GM21825 (cell line): ENCODE data around the gene C6orf62.
"Not testable (repeated sequence)": the region's sequence is repeated elsewhere in the genome, so short reads cannot be mapped to it uniquely, and the experiment has no call there.

Experiments
- ATAC-seq: cut with Tn5 transposase; IDR thresholded peaks from one replicate; pipeline ENCODE4 v1.9.1; 2021; ENCODE audit warnings: mild to moderate bottlenecking, moderate library complexity; ENCODE audit not compliant: unreplicated experiment

Gene C6orf62

GRCh38 chr6:24719125-24719971 is at the start of gene C6orf62:
C6orf62 (minus strand) TSS chr6:24719154; CDS start chr6:24718668, 486 bp downstream.
- peak; percentile 15 for ATAC-seq

DNA sequence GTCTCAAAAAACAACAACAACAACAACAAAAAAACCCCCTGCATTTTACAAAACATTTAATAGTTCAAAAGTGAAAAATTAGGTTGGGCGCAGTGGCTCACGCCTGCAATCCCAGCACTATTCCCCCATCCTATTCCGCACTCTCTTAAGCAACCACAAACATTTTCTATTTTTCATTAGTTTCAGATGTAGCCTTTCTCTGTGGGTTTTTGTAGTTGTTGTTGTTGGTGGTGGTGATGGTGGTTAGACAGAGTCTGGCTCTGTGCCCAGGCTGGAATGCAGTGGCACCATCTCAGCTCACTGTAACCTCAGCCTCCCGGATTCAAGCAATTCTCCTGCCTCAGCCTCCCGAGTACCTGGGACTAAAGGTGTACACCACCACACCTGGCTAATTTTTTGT is 49.4 kb upstream of the C6orf62 start:
- no peak for ATAC-seq

GRCh38 chr6:24766680-24767462 is 47.9 kb upstream of the C6orf62 start:
- no peak for ATAC-seq

GRCh38 chr6:24765968-24766367 is 47.0 kb upstream of the C6orf62 start:
- ATAC-seq, result not testable (repeated sequence)

DNA sequence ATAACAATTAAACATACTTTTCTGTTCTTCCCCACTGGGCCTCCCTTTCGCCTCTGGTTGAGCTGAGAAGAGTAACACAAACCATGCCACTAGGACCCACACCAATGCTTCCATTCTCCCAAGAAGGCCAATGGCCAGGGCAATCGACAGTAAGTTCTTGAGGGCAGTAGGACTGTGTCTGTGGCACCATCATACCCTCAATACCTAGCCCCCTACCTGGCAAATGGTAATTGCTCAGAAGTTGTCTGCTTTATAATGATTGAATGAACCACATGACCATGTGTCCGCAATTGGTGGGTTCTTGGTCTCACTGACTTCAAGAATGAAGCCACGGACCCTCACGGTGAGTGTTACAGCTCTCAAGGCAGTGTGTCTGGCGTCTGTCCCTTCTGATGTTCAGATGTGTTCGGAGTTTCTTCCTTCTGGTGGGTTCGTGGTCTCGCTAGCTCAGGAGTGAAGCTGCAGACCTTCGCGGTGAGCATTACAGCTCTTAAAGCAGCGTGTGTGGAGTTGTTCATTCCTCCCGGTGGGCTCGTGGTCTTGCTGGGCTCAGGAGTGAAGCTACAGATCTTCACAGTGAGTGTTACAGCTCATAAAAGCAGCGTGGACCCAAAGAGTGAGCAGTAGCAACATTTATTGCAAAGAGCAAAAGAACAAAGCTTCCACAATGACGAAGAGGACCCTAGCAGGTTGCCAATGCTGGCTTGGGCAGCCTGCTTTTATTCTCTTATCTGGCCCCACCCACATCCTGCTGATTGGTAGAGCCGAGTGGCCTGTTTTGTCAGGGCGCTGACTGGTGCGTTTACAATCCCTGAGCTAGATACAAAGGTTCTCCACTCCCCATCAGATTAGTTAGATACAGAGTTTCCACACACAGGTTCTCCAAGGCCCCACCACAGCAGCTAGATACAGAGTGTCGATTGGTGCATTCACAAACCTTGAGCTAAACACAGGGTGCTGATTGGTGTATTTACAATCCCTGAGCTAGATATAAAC is 46.2 kb upstream of the C6orf62 start:
- not testable (repeated sequence) for ATAC-seq

- ATAC-seq, result no peak
These were observed 44.6 kb upstream of the C6orf62 start for GRCh38 chr6:24763578-24763977.

DNA sequence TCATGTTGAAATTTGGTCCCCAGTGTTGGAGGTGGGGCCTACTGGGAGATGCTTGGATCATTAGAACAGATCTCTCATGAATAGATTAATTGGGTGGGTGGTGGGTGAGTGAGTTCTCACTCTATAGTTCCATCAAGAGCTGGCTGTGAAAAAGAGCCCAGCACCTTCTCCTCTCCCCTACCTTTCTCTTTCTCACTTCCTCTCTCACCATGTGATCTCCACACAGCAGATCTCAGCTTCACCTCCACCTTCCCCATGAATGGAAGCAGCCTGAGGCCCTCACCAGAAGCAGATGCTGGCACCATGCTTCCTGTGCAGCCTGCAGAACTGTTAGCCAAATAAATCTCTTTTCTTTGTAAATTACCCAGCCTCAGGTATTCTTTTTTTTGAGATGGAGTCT is 42.9 kb upstream of the C6orf62 start:
- no peak for ATAC-seq

- no peak for ATAC-seq
These were observed 42.4 kb upstream of the C6orf62 start for GRCh38 chr6:24761193-24761835.

DNA sequence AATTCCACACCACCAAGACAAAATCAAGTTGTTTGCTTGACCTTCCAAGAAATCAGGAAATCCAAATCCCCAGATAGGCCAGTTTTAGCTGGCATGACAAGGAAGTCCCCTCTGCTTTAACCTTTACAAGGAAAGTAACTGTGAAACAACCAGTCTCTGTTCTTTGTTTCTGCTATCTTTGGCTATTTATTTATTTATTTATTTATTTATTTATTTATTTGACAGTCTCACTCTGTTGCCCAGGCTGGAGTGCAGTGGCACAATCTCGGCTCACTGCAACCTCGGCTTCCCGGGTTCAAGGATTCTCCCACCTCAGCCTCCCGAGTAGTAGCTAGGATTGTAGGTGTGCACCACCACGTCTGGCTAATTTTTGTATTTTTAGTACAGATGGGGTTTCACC is 41.3 kb upstream of the C6orf62 start:
- ATAC-seq, result no peak

- ATAC-seq, result no peak
These were observed 40.8 kb upstream of the C6orf62 start for GRCh38 chr6:24759718-24760117.

DNA sequence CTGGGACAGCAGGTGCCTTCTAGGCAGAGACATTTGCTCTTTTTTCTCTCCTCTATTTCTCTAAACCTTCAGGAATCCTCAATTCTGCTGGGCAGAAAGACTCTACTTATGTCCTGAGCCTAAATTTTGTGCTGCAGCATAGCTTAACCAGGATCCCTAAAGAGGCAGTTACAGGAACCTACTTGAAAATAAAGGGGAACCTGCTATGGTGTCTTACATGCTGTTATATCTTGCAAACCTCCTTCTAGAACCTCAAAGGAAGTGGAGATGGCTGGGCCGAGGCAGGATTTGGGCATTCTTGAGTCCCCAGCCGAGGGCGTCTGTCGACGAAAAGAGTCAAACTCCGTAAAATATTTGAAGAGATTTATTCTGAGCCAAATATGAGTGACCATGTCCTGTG is 38.7 kb upstream of the C6orf62 start:
- ATAC-seq, result no peak

GRCh38 chr6:24755279-24755678 is 36.3 kb upstream of the C6orf62 start:
- no peak for ATAC-seq

DNA sequence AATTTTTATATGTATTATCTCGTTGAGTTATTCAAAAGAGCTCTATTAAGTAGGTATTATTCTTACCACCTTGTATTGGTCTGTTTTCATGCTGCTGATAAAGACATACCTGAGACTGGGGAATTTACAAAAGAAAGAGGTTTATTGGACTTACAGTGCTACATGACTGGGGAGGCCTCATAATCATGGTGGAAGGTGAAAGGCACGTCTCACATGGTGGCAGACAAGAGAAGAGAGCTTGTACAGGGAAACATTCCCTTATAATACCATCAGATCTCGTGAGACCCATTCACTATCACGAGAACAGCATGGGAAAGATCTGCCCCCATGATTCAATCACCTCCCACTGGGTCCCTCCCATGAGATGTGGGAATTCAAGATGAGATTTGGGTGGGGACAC is 35.4 kb upstream of the C6orf62 start:
- not testable (repeated sequence) for ATAC-seq

GRCh38 chr6:24753545-24753944 is 34.6 kb upstream of the C6orf62 start:
- ATAC-seq, result no peak

- ATAC-seq, result no peak
These were observed 34.1 kb upstream of the C6orf62 start for GRCh38 chr6:24752917-24753492.

DNA sequence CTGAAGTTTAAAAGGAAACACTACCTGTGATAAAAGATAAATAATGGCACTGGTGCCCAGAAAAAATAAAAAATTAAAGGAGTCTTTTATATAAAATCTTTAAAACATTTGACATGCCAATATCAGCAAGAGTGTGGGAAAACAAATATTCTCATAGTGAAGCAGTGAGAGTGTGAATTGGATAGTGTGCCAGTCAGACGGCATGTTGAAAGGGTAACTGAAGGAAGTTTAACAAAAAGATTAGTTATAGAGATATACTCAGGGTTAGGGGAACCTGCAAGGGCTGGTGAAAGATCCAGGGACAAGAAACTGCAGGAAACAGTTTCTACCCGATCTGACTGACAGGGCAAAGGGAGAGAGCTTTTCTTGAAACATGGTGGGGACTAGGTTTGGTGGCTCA is 33.5 kb upstream of the C6orf62 start:
- no peak for ATAC-seq

GRCh38 chr6:24750878-24751277 is 31.9 kb upstream of the C6orf62 start:
- ATAC-seq, result not testable (repeated sequence)

DNA sequence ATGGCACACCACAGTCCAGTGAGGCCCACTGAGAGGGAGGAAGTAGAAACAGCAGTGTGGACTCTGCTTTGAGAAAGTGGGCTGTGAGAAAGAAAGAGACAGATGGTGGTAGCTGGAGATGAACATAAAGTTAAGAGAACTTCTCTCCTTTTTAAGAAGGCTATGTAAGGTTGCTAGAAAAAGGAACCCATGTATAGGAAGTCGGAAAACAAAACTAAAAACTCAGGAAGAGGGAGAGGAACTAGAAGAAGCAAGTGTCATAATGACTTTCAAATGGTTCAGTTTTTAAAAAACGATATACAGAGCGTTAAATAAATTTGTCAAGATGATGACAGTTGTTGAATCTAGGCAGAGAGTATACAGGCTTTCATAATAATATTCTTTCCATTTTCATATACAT is 30.3 kb upstream of the C6orf62 start:
- no peak for ATAC-seq

DNA sequence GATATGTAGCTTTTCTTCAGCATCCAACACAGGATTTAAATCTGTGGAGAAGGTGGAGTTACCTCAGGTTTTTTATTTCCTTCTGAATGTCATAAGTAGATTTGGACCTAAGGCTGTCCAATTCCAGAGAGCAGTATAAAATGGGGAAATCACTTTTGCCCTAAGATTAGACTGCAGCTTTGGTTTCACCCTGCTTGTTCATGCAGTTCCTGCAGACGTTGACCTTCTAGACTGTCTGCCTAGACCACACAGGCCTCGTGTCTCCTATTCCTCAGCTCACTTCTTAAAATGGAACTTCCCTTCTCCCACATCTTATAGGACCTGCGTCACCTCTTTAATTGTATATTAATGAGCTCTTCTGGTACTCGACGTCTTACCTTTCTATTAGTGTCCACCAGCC is 26.0 kb upstream of the C6orf62 start:
- ATAC-seq, result no peak

DNA sequence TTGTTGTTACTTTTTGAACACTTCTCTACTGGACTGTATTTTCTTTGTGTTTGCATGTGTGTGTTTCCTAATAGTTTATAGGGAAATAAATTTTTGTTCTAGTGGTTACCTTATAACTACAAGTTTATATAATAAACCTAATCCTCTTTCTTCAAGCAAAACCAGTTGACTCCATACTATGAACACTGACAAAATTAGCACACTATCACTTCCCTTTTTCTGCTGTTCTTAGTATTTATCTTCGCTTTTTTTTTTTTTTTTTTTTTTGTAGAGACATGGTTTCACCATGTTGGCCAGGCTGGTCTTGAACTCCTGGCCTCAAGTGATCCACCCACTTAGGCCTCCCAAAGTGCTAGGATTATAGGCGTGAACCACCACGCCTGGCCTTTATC is 25.0 kb upstream of the C6orf62 start:
- ATAC-seq, result no peak
